IMR-90 (cell line): ENCODE measurements around the gene SYNE3. TPM values are rescaled to one million over a fixed set of nuclear protein-coding genes. Genes with fewer than 3 reads are reported as not detected.

ENCODE experiments used
- ATAC-seq: fragments of 200-7000 bp; cut with Tn5 transposase; 2 replicates; pipeline ENCODE4 v1.9.1; 2020; ENCODE audit warnings: low read depth, mild to moderate bottlenecking, moderate library complexity
- BruUV-seq: library from RNA; stranded (reverse); fragments of 400-500 nt; replicated peaks from 2 replicates; lab custom pipeline; 2021; lab: Mats Ljungman, UMichigan
- CTCF ChIA-PET: fragments of 300-600 bp; formaldehyde crosslinking; extraction: SDS; loops from one replicate; lab custom pipeline; 2021; ENCODE audit warnings: antibody characterized with exemption; lab: Yijun Ruan, JAX
- POLR2A ChIA-PET: fragments of 300-600 bp; sonication (Branson Sonifier 250); formaldehyde crosslinking; loops from one replicate; lab custom pipeline; 2022; ENCODE audit warnings: antibody characterized with exemption; ENCODE audit not compliant: unreplicated experiment; lab: Charles Lee
- DNase-seq: peaks from one replicate; pipeline ENCODE4 v3.0.0; 2013
- H2AFZ ChIP-seq: replicated peaks from 2 replicates; pipeline ENCODE3; 2013; ENCODE audit warnings: low read length, mild to moderate bottlenecking; ENCODE audit not compliant: poor library complexity
- H2AK5ac ChIP-seq: 2 replicates; pipeline ENCODE4 v1.6.1; 2013; ENCODE audit warnings: low read depth, low read length, inconsistent platforms
- H2AK9ac ChIP-seq: replicated peaks from 2 replicates; pipeline ENCODE3; 2013; ENCODE audit warnings: mild to moderate bottlenecking, low read depth, low read length, moderate library complexity; ENCODE audit not compliant: poor library complexity
- H2BK120ac ChIP-seq: 2 replicates; pipeline ENCODE4 v1.6.1; 2013; ENCODE audit warnings: low read depth, low read length, inconsistent platforms
- H2BK15ac ChIP-seq: 3 replicates; pipeline ENCODE4 v1.6.1; 2013; ENCODE audit warnings: low read depth, low read length, inconsistent platforms
- H2BK20ac ChIP-seq: 2 replicates; pipeline ENCODE4 v1.6.1; 2013; ENCODE audit warnings: low read depth, mild to moderate bottlenecking, inconsistent platforms, low read length, moderate library complexity
- H2BK5ac ChIP-seq: 2 replicates; pipeline ENCODE4 v1.6.1; 2013; ENCODE audit warnings: mild to moderate bottlenecking, low read depth, low read length, inconsistent platforms; ENCODE audit not compliant: poor library complexity, severe bottlenecking
- H3K14ac ChIP-seq: replicated peaks from 2 replicates; pipeline ENCODE4 v1.6.1; 2013; ENCODE audit warnings: low read depth, low read length, inconsistent platforms
- H3K18ac ChIP-seq: 2 replicates; pipeline ENCODE4 v1.6.1; 2013; ENCODE audit warnings: low read depth, low read length, control low read depth
- H3K23ac ChIP-seq: 2 replicates; pipeline ENCODE4 v1.6.1; 2013; ENCODE audit warnings: low read depth, low read length, inconsistent platforms
- H3K27ac ChIP-seq: 2 replicates; pipeline ENCODE4 v1.5.1; 2013; ENCODE audit warnings: mild to moderate bottlenecking, control low read depth, low read length; ENCODE audit not compliant: insufficient read depth
- H3K27me3 ChIP-seq: 2 replicates; pipeline ENCODE4 v1.6.1; 2013; ENCODE audit warnings: low read length; ENCODE audit not compliant: control insufficient read depth, insufficient read depth
- H3K36me3 ChIP-seq: 2 replicates; pipeline ENCODE4 v1.6.1; 2013; ENCODE audit warnings: low read length, mixed read lengths; ENCODE audit not compliant: control insufficient read depth, insufficient read depth
- H3K4ac ChIP-seq: 2 replicates; pipeline ENCODE4 v1.6.1; 2013; ENCODE audit warnings: low read depth, low read length, inconsistent platforms
- H3K4me1 ChIP-seq: 2 replicates; pipeline ENCODE4 v1.6.1; 2013; ENCODE audit warnings: low read length, mixed read lengths; ENCODE audit not compliant: control insufficient read depth, insufficient read depth
- H3K4me2 ChIP-seq: 2 replicates; pipeline ENCODE4 v1.6.1; 2013; ENCODE audit warnings: low read depth, mild to moderate bottlenecking, control low read depth, low read length, moderate library complexity
- H3K4me3 ChIP-seq: 2 replicates; pipeline ENCODE4 v1.5.1; 2013; ENCODE audit warnings: low read depth, mild to moderate bottlenecking, control low read depth, low read length, moderate library complexity; ENCODE audit not compliant: insufficient read depth
- H3K56ac ChIP-seq: 2 replicates; pipeline ENCODE4 v1.6.1; 2013; ENCODE audit warnings: low read length, inconsistent platforms; ENCODE audit not compliant: insufficient read depth; ENCODE audit errors: extremely low read depth
- H3K79me1 ChIP-seq, 2 experiments: 2 replicates each; pipeline ENCODE4 v1.6.1; 2013; ENCODE audit warnings: low read length in 2 of 2, inconsistent platforms in 1 of 2, low read depth in 1 of 2
- H3K9ac ChIP-seq: 2 replicates; pipeline ENCODE4 v1.6.1; 2013; ENCODE audit warnings: low read depth, low read length, control low read depth
- H3K9me1 ChIP-seq: 2 replicates; pipeline ENCODE4 v1.6.1; 2013; ENCODE audit warnings: low read length, inconsistent platforms; ENCODE audit not compliant: insufficient read depth
- H3K9me3 ChIP-seq: 2 replicates; pipeline ENCODE4 v1.6.1; 2013; ENCODE audit warnings: low read length; ENCODE audit not compliant: control insufficient read depth, insufficient read depth
- H4K20me1 ChIP-seq: 2 replicates; pipeline ENCODE4 v1.6.1; 2013; ENCODE audit warnings: low read length, inconsistent platforms; ENCODE audit not compliant: insufficient read depth
- H4K5ac ChIP-seq: 2 replicates; pipeline ENCODE4 v1.6.1; 2013; ENCODE audit warnings: mild to moderate bottlenecking, low read depth, low read length, control low read depth
- H4K8ac ChIP-seq, 2 experiments: 2 replicates each; pipeline ENCODE4 v1.6.1; 2013; ENCODE audit warnings: low read depth in 2 of 2, low read length in 2 of 2, control low read depth in 1 of 2, inconsistent platforms in 1 of 2
- H4K91ac ChIP-seq: 2 replicates; pipeline ENCODE4 v1.6.1; 2013; ENCODE audit warnings: low read depth, low read length, inconsistent platforms; ENCODE audit not compliant: insufficient read depth
- FOS ChIP-seq: fragments of 150-350 bp; IDR thresholded peaks from 2 replicates; pipeline ENCODE4 v1.6.1; 2016; ENCODE audit warnings: low read depth, low read length
- MXI1 ChIP-seq: IDR thresholded peaks from 2 replicates; pipeline ENCODE4 v1.6.1; 2012; ENCODE audit warnings: low read depth, mild to moderate bottlenecking, low read length, moderate library complexity, borderline replicate concordance
- RFX5 ChIP-seq: IDR thresholded peaks from 2 replicates; pipeline ENCODE4 v1.8.0; 2012; ENCODE audit warnings: low read depth, mild to moderate bottlenecking, low read length, moderate library complexity
- WGBS, 2 experiments: methylation state at CpG; one replicate each; pipeline versions ENCODE4 v1.1.5 to v1.1.7; 2013; ENCODE audit warnings: missing lambda C conversion rate in 2 of 2; ENCODE audit not compliant: insufficient read length in 1 of 2; ENCODE audit errors: extremely low coverage in 2 of 2; 5-methylcytosine and 5-hydroxymethylcytosine counted together
- dilution Hi-C: fragments of 300-500 bp; cut with HindIII; formaldehyde crosslinking; loops from one replicate; pipeline ENCODE4 v1.14.3; 2018; ENCODE audit warnings: low sequenced_read_pairs; ENCODE audit not compliant: unreplicated experiment
- in situ Hi-C: fragments of 300-500 bp; cut with MboI; formaldehyde crosslinking; loops from 3 replicates; pipeline ENCODE4 v1.14.3; 2019; ENCODE audit warnings: low sequenced_read_pairs, inconsistent platforms, mixed read lengths
- intact Hi-C: fragments of 100-400 bp; cut with micrococcal nuclease; formaldehyde crosslinking; loops from 2 replicates; pipeline ENCODE4 v1.10.0; 2022
- polyA plus RNA-seq, 3 experiments: library from polyadenylated mRNA; depleted of rRNA; stranded (reverse); fragments of >200 nt; gene quantifications; 2 replicates each; pipeline ENCODE4 v1.2.3, GENCODE V29; 2012; ENCODE audit warnings: low replicate concordance in 1 of 3
- total RNA-seq: library from RNA; depleted of rRNA; stranded (reverse); fragments of >200 nt; gene quantifications from 2 replicates; pipeline ENCODE4 v1.2.3, GENCODE V29; 2012
- TF ChIP-seq, protein P1 (sequence below): conservative IDR thresholded peaks from 2 replicates; pipeline ENCODE4 v1.5.1; 2012; ENCODE audit warnings: mild to moderate bottlenecking, low read depth, low read length, improper control_type of control experiment

The SYNE3 gene
- total and polyA plus RNA-seq, 2 of the 4 experiments (the other 2 are of a cell fraction) = 2.9 to 5.0 TPM

- Histone ChIP-seq H3K9me1 (peaks cover 15% of the 10 kb centered on the region), H3K23ac (peak overlapping the region; percentile 83), H3K4me2 (peak overlapping the region; percentile 95), H4K8ac (peak overlapping the region in 1 of 2 experiments; percentile 7; a peak in 1 of 4 replicates), H3K18ac (no peak overlapping the region), H3K9me3 (no peaks in the 10 kb centered on the region), H3K27me3 (no peaks in the 10 kb centered on the region), H2AK9ac (peak overlapping the region; percentile 86), H3K79me1 (peaks cover 36 to 70% of the 10 kb centered on the region in 2 experiments), H2AFZ (peak overlapping the region; percentile 85), H4K5ac (peak overlapping the region; percentile 0), H2BK120ac (no peak overlapping the region), H3K56ac (peak overlapping the region; percentile 35; the same call in 1 of the 2 replicates), H2BK5ac (peak overlapping the region; percentile 39), H3K4me3 (peak overlapping the region; percentile 71), H3K9ac (peak overlapping the region; percentile 83), H3K27ac (peak overlapping the region; percentile 62), H2BK15ac (no peak overlapping the region; the same call in 2 of the 3 replicates), H4K20me1 (peaks cover 44% of the 10 kb centered on the region), H3K4me1 (peaks cover 11% of the 10 kb centered on the region), H4K91ac (peak overlapping the region; percentile 6), H3K36me3 (no peaks in the 10 kb centered on the region), H3K14ac (peak overlapping the region; percentile 66), H2AK5ac (peak overlapping the region; percentile 73; the same call in 1 of the 2 replicates), H3K4ac (peak overlapping the region; percentile 47), H2BK20ac (no peak overlapping the region)
- ATAC-seq (peak; percentile 2), DNase-seq (no peak)
- TF ChIP-seq MXI1 (no peak), FOS (no peak), RFX5 (no peak)
- TF ChIP-seq, protein P1, sequence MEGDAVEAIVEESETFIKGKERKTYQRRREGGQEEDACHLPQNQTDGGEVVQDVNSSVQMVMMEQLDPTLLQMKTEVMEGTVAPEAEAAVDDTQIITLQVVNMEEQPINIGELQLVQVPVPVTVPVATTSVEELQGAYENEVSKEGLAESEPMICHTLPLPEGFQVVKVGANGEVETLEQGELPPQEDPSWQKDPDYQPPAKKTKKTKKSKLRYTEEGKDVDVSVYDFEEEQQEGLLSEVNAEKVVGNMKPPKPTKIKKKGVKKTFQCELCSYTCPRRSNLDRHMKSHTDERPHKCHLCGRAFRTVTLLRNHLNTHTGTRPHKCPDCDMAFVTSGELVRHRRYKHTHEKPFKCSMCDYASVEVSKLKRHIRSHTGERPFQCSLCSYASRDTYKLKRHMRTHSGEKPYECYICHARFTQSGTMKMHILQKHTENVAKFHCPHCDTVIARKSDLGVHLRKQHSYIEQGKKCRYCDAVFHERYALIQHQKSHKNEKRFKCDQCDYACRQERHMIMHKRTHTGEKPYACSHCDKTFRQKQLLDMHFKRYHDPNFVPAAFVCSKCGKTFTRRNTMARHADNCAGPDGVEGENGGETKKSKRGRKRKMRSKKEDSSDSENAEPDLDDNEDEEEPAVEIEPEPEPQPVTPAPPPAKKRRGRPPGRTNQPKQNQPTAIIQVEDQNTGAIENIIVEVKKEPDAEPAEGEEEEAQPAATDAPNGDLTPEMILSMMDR = no peak
- ChIA-PET POLR2A (no interaction called here), CTCF (interaction anchor here (1.6 to 2.0 kb wide), 2 partner anchors 9 to 10 kb away, joined by 4 to 6 read pairs; no protein-coding TSS in a partner anchor)
- WGBS, 2 experiments = 0% methylated on average over 27 of the region's 52 CpGs; no CpG with 5 or more reads in 1 of the 2 experiments
- in situ Hi-C loops = loop anchor here (25.0 kb wide), 1 partner anchor 727 kb away; the partner anchor contains the start of gene BDKRB1
- intact Hi-C loops = loop anchor here (10.0 kb wide), 3 partner anchors 311 to 729 kb away; no protein-coding TSS in a partner anchor
- dilution Hi-C loops = no loop called here
- no TSS peak for BruUV-seq
Measured at GRCh38 chr14:95535226-95536021, 19.0 kb upstream of the SYNE3 start.
